GM18499 (cell line): ENCODE data around the gene OPN3.

Source experiments
- ATAC-seq: cut with Tn5 transposase; IDR thresholded peaks from one replicate; pipeline ENCODE4 v1.9.1; 2021; ENCODE audit warnings: moderate number of reproducible peaks; ENCODE audit not compliant: insufficient read depth, unreplicated experiment

OPN3 gene

DNA sequence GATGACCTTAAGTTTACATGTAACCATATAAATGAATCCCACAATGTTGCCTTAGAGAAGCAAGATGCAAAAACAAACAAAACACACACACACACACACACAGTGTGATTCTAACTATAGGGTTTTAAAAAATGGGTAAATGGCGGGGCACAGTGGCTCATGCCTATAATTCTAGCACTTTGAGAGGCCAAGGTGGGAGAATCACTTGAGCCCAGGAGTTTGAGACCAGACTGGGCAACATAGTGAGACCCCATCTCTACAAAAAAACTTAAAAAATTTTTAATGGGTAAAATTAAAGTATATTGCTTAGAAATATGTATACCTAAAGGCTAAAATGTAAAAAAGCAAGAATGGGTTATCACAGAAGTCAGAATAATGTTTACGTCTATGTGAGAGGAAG lies 92.2 kb downstream of the OPN3 start:
- no peak for ATAC-seq
